ENCODE measurements around the gene NANOS3. TPM values are rescaled to one million over a fixed set of nuclear protein-coding genes. Genes with fewer than 3 reads are reported as not detected.
A peak's percentile ranks its signal among the peaks of the same experiment; 100 is the strongest.

Gene NANOS3
- total and polyA plus RNA-seq, 9 of the 15 experiments (the other 6 are each of a cell fraction or from before 2014, with no cell fraction given) = not detected

DNA sequence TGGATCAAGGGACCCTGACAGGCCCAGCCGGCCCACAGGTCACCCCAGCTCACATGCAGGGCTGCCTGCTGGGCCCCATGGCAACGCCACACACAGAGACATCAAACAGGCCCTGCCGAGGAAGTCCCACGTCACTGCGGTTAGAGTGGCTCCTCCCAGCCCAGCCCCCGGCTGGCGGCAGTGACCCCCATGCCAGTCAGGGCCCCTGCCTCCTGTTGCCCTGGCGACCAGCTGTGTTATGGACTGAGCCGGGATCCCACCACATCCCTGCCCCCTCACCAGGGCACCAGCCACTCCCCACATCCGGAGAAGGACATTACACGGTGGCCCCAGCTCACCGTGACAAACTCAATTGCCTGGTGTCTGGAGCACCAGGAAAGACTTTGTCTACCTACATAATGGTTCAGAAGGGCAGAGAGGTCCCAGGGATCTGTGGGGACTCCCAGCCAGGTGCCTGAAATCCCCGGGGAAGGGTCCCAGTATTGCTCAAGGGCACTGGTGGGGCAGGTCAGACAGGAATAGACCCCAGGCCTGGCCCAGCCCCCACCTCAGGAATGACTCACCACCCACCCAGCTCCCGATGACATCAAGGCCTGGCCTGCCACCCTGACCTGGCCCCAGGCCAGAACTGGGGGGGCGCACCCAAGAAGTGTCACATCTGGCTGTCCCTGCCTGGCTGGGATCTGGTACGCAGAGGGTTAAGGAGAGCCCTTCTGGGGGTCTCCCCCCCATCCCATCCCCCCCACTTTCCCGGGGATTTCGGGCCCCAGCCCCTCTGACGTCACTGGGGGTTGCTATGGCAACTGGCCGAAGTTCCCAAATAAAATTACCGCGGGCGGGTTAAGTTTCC lies 30.2 kb upstream of the NANOS3 start (continued):
- TF ChIP-seq, protein P1, sequence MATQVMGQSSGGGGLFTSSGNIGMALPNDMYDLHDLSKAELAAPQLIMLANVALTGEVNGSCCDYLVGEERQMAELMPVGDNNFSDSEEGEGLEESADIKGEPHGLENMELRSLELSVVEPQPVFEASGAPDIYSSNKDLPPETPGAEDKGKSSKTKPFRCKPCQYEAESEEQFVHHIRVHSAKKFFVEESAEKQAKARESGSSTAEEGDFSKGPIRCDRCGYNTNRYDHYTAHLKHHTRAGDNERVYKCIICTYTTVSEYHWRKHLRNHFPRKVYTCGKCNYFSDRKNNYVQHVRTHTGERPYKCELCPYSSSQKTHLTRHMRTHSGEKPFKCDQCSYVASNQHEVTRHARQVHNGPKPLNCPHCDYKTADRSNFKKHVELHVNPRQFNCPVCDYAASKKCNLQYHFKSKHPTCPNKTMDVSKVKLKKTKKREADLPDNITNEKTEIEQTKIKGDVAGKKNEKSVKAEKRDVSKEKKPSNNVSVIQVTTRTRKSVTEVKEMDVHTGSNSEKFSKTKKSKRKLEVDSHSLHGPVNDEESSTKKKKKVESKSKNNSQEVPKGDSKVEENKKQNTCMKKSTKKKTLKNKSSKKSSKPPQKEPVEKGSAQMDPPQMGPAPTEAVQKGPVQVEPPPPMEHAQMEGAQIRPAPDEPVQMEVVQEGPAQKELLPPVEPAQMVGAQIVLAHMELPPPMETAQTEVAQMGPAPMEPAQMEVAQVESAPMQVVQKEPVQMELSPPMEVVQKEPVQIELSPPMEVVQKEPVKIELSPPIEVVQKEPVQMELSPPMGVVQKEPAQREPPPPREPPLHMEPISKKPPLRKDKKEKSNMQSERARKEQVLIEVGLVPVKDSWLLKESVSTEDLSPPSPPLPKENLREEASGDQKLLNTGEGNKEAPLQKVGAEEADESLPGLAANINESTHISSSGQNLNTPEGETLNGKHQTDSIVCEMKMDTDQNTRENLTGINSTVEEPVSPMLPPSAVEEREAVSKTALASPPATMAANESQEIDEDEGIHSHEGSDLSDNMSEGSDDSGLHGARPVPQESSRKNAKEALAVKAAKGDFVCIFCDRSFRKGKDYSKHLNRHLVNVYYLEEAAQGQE (IDR thresholded peaks at IDR 0.05; ENCODE audit: borderline replicate concordance) = no peak
- TF ChIP-seq, protein P1 (CRISPR knock-in tag; IDR thresholded peaks at IDR 0.05; ENCODE audit: low read depth) = no peak
- peak; percentile 78 for TF ChIP-seq KAT7 (CRISPR knock-in tag; IDR thresholded peaks at IDR 0.05; ENCODE audit: borderline replicate concordance)
- TF ChIP-seq FUS (optimal IDR thresholded peaks at IDR 0.05; ENCODE audit: low read depth, low read length) = no peak
- no peak for TF ChIP-seq EHMT2 (IDR thresholded peaks at IDR 0.05)
- TF ChIP-seq RUNX1 (IDR thresholded peaks at IDR 0.05; ENCODE audit: low read depth) = no peak
- TF ChIP-seq TCF7 (IDR thresholded peaks at IDR 0.05; ENCODE audit: borderline replicate concordance) = peak; percentile 91; the same call in 1 of the 2 replicates
- TF ChIP-seq, protein P2, sequence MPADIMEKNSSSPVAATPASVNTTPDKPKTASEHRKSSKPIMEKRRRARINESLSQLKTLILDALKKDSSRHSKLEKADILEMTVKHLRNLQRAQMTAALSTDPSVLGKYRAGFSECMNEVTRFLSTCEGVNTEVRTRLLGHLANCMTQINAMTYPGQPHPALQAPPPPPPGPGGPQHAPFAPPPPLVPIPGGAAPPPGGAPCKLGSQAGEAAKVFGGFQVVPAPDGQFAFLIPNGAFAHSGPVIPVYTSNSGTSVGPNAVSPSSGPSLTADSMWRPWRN (IDR thresholded peaks at IDR 0.05; ENCODE audit: low read depth) = 0 out of 2 replicates have a peak, but pooled peaks have one; percentile 11
- no peak for TF ChIP-seq ZKSCAN3 (CRISPR knock-in tag; IDR thresholded peaks at IDR 0.05)
- peak; percentile 68; the same call in 1 of the 2 replicates for TF ChIP-seq ZNF311 (CRISPR knock-in tag; IDR thresholded peaks at IDR 0.05)
- TF ChIP-seq HMGN3 (IDR thresholded peaks at IDR 0.05; ENCODE audit: borderline replicate concordance, extremely low read depth, insufficient read length, low read depth, low read length) = peak; percentile 75
- no peak for TF ChIP-seq ASH1L (IDR thresholded peaks at IDR 0.05; ENCODE audit: borderline replicate concordance, low read depth, partially characterized antibody)
- no peak for TF ChIP-seq HMBOX1 (IDR thresholded peaks at IDR 0.05)
- TF ChIP-seq SREBF2 (CRISPR knock-in tag; IDR thresholded peaks at IDR 0.05) = no peak
- TF ChIP-seq E2F8 (IDR thresholded peaks at IDR 0.05; ENCODE audit: low read depth, partially characterized antibody) = peak; percentile 84
